ENCODE results near the gene GPR78.
"Not testable (repeated sequence)": the region's sequence is repeated elsewhere in the genome, so short reads cannot be mapped to it uniquely, and the experiment has no call there.

GPR78 gene

DNA sequence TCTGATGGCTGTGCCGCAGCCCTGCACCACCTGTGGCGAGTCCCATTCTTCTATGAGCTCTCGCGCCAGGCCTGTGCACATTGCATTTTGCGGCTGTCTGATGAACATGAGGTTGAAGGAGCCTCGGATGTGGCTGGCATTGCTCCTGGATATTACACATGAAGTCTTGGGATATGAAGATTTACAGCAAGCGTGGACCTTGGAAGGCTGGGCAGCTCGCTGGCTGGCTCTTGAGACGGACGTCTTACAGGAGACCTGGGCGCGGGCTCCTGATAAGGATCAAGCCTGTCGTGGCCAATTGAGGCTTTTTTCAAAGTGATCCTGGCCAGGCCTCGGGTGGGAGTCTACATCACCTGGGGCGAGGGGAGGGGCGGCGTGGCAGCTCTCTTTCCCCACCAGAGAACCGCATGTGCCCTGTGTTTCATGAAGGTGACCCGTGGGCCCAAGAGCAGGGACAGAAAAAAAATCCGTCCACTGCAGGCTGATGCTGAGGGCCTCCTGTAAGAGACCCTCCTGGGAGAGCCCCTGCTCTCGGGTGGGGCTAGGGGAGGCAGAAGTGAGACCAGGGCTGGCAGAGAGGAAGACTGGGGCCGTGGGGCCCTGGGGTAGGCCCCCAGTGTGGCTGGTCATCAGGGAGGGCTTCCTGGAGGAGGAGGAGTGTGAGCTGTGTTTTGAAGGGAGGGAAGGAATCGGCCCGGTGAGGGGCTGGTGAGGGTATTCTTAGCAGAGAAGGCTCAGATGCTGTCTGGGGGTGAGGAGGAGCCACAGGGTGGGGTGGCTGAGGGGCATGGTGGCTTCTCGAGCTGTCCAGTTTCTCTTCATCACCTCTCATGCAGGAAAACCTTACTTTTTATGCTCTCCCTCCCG is 36.0 kb downstream of the GPR78 start:
- DNase-seq (ENCODE audit: low read depth in 2 of 2), result no peak

DNA sequence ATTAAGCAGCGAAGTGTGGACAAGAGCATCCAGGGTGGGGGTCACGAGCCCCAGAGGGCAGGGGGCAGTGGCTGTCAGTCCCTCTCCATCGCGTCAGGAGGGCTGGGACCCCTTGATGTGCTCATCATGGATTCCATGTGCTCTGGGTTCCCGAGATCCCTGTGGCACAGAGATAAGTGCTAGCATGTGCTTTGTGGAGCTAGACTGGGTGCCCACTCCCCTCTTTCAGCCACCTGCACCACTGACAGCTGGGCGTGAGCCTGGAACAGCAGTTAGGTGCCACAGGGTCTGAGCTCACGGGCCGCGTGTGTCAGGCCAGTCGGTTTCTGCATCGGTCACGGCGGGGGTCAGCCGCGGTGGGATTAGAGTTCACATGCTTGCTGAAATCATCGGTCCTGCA is 36.6 kb downstream of the GPR78 start:
- no peak for DNase-seq (ENCODE audit: low read depth in 2 of 2)

DNA sequence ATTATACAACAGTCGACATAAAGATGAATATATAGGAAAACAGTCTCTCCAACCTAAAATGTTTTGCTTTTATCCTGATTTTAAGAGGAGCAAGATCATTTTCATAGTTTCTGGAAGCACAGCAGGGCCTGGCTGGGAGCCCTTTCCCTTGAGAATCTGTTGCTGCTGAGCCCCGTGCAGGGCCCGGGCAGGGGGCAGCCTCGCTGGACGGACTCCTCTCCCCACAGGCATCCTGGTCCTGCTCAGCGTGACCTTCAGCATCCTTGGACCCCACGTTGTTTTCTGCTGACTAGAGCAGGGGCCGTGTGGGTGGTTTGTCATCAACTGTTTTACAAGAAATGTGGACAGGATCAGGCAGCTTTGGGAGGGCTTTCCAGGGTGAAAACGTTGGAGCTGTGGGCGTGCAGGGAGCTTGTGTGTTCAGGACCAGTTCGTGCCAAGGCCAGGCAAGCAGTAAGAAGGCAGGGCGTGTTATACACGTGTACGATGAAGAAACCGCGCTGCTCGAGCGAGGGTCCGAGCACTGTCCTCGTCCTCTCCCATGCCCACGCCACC is 37.4 kb downstream of the GPR78 start:
- no peak for DNase-seq (ENCODE audit: low read depth in 2 of 2)

DNA sequence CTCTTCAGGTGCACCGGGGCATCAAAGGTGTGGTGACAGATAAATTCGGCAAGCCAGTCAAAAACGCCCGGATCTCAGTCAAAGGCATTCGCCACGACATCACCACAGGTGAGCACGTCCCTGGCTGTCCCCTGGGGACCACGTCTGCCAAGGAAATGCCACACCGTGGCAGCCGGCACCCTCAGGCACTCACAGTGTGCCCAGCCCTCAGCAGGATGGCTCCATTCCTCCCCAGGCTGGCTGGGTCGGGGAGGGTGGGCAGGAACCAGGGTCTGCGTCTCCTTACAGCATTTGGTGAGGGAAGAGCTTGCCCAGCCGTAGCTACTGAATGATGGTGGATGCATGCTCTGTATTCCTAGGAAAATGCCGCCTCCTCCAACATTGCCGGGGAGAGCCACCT is 38.2 kb downstream of the GPR78 start:
- DNase-seq (ENCODE audit: low read depth in 2 of 2), result no peak

DNA sequence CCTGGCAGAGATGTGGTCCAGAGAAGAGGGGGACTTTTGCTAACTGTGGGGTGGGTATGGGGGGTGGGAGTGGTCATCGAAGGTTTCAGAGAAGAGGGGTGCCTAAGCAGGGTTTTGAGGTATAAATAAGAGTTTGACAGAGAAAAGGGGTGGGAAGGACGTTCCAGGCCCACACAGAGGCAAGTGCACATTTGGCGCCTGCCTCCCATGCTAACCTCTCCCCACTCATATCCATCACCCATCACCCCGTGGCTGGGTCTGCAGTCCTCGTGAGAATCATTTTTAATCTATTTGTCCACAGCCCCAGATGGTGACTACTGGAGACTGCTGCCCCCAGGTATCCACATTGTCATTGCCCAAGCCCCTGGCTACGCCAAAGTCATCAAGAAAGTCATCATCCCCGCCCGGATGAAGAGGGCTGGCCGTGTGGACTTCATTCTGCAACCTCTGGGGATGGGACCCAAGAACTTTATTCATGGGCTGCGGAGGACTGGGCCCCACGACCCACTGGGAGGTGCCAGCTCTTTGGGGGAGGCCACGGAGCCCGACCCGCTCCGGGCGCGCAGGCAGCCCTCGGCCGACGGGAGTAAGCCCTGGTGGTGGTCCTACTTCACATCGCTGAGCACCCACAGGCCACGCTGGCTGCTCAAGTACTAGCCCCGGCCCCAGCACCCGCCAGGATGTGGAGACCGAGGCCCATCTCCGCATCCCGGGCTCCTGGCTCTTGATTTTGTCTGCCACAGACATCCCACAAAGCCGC is 38.9 kb downstream of the GPR78 start:
- no peak for DNase-seq (ENCODE audit: low read depth in 2 of 2)

DNA sequence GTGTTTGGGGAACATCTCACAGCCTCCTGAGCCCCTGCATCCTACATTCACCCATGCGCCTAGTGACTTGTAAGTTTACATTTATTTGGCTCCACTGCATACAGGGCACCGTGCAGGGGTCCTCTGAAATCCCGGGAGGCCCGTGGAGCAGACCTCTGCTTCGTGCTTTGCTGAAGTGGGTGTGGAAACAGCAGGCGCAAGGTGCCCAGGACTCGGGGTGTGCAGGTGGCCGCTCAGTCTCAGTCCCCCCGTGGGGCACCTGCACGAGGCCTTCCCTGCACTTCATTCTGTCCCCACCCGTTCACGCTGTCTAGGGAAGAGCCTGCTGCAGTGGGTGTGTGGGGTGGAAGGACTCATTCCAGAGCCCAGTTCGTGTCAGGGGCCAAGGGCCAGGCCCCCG is 40.9 kb downstream of the GPR78 start:
- DNase-seq (ENCODE audit: low read depth in 2 of 2), result not testable (repeated sequence)

DNA sequence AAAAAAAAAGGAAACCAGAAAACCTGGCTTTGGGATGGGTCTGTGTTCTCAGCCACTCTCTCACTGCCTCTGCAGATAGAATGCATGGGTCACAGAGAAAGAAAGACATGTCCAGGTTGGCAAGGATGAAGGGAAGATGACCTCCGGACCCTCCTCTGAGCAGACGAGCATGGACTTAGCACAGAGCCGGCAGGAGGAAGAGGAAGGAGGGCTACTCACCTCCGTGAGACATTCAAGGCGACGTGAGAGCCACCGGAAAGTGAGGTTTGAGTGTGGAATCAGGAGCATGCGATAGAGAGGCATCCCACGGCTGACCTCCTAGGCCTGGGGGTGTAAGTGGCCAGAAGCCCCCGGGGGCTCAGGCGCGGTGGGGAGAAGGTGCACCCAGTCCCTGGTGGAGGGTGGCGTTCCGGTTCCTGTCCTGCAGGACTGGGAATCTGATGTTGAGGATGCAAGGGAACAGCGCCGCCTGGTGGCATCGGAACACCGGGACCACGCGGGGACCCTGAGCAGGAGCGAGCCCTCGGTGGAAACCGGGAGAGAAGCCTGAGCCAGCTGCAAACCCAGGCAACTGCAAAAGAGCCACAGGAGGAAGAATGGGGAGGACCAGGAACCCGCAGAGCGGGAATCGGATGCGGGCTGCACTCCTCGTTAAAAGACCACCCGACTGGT is 44.5 kb downstream of the GPR78 start:
- DNase-seq (ENCODE audit: low read depth in 2 of 2), result not testable (repeated sequence)

DNA sequence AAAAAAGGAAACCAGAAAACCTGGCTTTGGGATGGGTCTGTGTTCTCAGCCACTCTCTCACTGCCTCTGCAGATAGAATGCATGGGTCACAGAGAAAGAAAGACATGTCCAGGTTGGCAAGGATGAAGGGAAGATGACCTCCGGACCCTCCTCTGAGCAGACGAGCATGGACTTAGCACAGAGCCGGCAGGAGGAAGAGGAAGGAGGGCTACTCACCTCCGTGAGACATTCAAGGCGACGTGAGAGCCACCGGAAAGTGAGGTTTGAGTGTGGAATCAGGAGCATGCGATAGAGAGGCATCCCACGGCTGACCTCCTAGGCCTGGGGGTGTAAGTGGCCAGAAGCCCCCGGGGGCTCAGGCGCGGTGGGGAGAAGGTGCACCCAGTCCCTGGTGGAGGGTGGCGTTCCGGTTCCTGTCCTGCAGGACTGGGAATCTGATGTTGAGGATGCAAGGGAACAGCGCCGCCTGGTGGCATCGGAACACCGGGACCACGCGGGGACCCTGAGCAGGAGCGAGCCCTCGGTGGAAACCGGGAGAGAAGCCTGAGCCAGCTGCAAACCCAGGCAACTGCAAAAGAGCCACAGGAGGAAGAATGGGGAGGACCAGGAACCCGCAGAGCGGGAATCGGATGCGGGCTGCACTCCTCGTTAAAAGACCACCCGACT is 50.2 kb downstream of the GPR78 start:
- not testable (repeated sequence) for DNase-seq (ENCODE audit: low read depth in 2 of 2)

DNA sequence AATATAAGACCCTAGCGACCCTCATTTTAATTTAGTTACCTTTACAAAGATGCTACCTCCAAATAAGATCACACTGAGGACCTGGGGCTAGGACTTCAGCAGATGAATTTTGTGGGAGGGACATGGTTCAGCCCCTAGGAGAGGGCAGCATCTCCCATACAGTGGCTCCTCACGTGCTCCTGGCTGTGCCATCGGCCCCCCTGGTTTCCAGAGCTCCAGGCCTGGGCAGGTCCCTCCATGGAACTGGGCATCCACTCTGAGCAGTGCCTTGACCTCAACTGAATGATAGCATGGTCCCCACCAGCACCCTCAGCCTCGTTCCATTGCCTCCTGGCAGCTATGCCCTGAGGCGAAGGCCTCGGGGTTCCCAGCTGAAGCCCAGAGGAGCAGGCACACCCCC is 51.7 kb downstream of the GPR78 start:
- DNase-seq (ENCODE audit: low read depth in 2 of 2), result not testable (repeated sequence)

DNA sequence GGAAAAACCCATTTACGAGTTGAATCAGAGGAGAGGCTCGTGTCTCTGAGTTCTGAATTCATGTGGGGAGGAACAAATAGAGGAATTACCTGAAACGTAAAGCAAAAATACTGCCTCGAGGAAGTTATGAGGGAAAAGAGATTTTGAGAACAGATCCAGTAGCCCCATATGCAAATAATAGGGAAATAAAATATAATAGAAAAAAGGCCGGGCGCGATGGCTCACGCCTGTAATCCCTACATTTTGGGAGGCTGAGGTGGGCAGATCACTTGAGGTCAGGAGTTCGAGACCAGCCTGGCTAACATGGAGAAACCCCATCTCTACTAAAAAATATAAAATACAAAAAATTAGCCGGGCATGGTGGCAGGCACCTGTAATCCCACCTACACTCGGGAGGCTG is 54.6 kb downstream of the GPR78 start:
- DNase-seq (ENCODE audit: low read depth in 2 of 2), result not testable (repeated sequence)

DNA sequence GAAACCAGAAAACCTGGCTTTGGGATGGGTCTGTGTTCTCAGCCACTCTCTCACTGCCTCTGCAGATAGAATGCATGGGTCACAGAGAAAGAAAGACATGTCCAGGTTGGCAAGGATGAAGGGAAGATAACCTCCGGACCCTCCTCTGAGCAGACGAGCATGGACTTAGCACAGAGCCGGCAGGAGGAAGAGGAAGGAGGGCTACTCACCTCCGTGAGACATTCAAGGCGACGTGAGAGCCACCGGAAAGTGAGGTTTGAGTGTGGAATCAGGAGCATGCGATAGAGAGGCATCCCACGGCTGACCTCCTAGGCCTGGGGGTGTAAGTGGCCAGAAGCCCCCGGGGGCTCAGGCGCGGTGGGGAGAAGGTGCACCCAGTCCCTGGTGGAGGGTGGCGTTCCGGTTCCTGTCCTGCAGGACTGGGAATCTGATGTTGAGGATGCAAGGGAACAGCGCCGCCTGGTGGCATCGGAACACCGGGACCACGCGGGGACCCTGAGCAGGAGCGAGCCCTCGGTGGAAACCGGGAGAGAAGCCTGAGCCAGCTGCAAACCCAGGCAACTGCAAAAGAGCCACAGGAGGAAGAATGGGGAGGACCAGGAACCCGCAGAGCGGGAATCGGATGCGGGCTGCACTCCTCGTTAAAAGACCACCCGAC is 55.8 kb downstream of the GPR78 start:
- DNase-seq (ENCODE audit: low read depth in 2 of 2), result not testable (repeated sequence)
